Stimulated activated CD8-positive, alpha-beta memory T cell treated with anti-CD3 and anti-CD28 coated beads, Interleukin-4, amount 100 ng/mL, for 1 hour (primary cell): ENCODE results near the gene OR2J3.
"Not testable (repeated sequence)": the region's sequence is repeated elsewhere in the genome, so short reads cannot be mapped to it uniquely, and the experiment has no call there.

Experiments used
- DNase-seq, 2 donors: peaks; one replicate each; pipeline ENCODE4 v3.0.0-alpha.2; 2020; ENCODE audit warnings: low read depth in 2 of 2, low spot score in 1 of 2

The OR2J3 gene

DNA sequence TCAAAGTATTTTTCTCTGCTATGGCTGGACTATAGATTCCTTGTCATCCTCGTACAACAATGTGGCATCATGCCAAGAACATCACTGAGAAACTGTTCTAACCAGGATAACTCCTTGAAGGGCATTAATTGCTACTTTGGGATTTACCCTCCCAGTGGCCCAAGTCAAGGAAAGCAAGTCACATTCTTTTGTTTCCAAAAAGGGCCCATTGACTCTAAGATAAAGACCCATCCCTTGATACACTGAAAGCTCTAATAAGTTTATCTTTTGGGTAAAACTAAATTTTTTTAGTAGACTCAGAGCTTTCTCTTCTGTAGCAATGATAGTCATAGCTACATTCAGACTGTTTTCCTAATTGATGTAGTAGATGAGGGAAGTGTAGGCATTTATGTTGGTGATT is at the start of gene OR2J3:
Gene OR2J3, plus strand, starts transcription at position 301 of the 400 bp plus-strand sequence. CDS start 3,833 bp downstream, outside the sequence.
- DNase-seq = no peak

DNA sequence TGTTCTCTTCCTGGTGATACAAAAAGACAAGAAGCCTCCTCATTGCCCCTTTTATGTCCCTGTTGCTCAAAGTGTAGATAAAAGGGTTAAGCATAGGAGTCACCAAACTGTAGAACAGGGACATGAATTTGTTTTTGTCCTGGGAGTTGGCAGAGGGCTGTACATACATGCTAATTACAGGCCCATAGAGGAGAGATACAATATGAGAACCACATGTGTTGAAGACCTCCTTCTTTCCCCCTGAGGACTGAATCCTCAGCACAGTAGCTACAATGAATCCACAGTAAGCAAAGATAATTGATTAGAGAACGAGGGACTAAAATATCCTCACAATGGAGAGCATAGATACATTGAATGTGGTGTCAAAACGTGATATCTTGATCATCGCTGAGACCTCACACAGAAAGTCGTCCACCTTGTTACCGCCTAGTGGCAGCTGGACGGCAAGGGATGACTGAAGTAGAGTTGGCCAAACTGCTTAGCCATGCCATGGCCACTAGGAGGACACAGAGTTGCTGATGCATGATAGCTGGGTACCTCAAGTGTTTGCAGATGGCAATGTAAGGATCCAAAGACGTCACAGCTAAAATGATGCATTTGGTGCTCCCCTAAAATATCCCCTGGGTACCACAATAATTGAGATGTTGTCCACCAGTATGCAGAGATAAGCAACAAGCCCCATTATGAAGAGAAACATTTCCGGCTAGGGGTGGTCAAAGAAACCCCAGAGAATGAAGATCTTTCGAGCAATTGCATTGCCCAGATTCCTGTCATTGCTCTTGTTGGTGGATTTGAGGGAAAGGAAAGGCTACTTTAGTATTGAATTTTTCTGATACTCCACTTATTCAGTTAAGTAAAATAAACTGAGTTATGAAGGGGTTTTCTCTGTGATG is 35.8 kb upstream of the OR2J3 start:
- DNase-seq = no peak

DNA sequence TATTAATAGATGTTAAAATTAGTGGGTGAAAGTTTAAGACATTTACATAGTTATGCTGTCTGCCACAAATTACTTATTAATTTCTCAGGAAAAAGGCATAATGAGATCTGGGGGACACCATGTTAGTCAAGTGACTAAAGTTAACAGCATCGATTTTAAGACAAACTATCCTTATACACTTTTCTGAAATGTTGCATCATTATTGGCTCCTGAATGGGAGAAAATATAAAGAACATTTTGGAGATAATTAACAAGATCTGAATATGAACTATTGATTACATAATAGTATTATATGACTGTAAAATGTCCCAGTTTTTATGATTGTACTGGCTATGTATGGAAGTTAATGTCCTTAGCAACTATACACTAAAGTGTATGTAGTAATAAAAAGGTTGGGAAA is 28.7 kb upstream of the OR2J3 start:
- DNase-seq = no peak

DNA sequence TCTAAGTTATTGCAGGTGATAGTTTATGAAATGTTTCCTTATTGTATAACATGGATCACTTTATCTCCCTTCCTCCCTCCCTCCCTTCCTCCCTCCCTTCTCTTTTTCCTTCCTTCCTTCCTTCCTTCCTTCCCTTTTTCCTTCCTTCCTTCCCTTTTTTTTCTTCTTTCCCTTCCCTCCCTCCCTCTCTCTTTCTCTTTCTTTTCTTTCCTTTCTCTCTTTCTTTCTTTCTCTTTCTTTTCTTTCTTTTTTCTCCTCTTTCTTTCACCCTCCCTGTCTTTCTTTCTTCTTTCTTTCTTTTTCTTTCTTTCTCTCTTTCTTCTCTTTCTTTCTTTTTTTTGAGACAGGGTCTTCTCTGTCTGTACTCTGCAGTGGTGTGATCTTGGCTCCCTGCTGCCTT is 26.5 kb upstream of the OR2J3 start:
- no peak for DNase-seq

DNA sequence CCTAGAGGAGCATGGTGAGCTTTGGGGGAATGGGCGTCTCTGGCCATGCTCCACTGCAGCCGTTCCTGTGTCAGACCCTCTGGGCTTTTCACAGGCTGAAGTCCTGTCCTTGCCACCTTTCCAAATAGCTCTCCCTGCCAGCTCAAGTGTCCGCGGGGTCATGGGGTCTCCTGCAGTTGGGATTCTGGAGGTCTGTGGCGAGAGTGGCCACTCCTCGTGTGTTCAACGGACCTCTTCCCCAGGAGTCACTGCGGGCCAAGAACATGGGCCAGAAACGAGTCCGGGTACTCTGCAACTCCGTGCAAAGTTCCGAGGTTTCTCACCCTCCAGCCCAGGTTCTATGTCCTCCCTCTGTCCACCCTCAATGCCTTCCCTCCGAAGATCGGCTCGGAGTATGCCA is 25.4 kb upstream of the OR2J3 start:
- DNase-seq = no peak

DNA sequence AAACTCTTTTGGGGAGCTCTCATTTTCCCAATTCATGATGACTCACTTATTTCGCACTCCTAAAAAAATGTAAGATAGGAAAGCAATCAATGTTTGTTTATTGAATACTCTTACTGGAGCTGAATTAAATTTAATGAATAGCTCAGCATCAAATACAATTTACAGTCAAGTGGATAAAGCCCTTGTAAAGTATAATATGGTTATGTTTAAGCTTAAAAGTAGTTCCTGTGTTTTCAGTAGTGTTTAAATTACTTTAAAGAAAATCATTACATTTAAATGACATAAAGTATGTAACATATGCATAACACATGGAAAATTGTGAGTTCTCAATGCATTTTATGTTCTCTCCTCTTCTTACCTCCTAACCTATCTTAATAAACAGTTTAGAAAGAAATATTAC is 20.6 kb upstream of the OR2J3 start, which contains the start of gene OR2B3:
Gene OR2B3, minus strand, starts transcription at position 101 of the 400 bp plus-strand sequence. Its CDS starts 65 bp downstream, at position 36.
- DNase-seq = no peak

DNA sequence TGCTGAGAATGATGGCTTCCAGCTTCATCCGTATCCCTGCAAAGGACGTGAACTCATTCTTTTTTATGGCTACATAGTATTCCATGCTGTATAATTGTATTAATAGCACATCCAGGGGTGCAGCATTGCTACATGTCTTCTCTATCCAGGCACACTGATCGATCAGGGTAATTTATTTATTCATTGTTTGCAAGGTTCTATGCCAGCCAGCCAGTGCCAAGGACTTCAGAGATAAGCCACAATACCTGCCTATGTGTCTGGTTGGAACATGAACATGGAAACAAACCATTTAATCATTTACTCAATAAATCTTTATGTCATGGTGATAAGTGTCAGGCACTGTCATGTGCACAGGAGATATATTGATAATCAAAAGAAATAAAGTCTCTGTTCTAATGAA is 14.9 kb upstream of the OR2J3 start:
- DNase-seq = no peak

DNA sequence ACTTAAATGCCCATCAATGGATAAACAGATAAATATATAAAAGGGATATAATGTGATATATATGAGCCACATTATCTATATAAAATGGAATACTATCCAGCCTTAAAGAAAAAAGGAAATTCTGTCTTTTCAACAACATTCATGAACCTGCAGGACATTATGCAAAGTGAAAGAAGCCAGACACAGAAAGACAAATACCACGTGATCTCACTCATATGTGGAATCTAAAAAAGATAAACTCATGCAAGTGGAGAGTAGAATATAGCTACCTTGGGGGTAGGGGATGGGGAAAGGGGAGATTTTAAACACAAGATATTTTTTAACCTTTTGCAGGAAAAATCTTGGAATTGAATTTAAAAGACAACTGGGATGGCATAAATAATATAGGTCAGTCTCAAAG is 10.1 kb upstream of the OR2J3 start:
- no peak for DNase-seq

DNA sequence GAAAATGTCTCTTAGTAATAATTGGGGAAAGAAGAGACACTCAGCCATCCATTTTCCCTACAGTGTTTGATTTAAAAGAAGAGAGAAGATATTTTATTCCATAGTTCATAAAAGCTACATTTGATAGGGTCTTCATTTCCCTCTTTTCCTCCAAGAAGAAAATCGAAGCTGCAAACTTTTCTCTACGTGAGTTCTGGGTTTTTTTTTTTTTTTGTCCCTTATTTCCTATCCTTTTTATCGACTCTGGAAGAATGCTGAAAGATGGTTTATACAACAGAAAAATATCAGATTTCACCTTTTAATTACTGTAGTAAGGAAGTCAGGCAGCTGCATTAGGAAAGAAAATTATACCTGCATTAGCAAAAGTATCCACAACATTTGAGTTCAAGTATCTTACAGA is 8.7 kb upstream of the OR2J3 start, which contains the start of gene OR2J1:
Gene OR2J1, plus strand, starts transcription at position 301 of the 400 bp plus-strand sequence. CDS start 1,453 bp downstream, outside the sequence.
- DNase-seq = no peak

DNA sequence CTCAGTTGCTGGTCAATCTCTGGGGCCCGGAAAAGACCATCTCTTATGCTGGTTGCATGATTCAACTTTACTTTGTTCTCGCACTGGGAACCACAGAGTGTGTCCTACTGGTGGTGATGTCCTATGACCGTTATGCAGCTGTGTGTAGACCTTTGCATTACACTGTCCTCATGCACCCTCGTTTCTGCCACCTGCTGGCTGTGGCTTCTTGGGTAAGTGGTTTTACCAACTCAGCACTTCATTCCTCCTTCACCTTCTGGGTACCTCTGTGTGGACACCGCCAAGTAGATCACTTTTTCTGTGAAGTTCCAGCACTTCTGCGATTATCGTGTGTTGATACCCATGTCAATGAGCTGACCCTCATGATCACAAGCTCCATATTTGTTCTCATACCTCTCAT is 4.3 kb downstream of the OR2J3 start:
- no peak for DNase-seq

DNA sequence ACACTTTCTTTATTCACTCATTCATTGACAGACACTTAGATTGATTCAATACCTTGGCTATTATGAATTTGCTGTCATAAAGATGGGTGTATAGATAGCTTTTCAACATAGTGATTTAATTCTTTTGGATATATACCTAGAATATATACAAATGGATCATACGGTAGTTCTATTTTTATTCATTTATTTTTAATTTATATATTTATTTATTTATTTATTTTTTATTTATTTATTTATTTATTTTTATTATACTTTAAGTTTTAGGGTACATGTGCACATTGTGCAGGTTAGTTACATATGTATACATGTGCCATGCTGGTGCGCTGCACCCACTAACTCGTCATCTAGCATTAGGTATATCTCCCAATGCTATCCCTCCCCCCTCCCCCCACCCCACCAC is 7.1 kb downstream of the OR2J3 start:
- DNase-seq = not testable (repeated sequence)

DNA sequence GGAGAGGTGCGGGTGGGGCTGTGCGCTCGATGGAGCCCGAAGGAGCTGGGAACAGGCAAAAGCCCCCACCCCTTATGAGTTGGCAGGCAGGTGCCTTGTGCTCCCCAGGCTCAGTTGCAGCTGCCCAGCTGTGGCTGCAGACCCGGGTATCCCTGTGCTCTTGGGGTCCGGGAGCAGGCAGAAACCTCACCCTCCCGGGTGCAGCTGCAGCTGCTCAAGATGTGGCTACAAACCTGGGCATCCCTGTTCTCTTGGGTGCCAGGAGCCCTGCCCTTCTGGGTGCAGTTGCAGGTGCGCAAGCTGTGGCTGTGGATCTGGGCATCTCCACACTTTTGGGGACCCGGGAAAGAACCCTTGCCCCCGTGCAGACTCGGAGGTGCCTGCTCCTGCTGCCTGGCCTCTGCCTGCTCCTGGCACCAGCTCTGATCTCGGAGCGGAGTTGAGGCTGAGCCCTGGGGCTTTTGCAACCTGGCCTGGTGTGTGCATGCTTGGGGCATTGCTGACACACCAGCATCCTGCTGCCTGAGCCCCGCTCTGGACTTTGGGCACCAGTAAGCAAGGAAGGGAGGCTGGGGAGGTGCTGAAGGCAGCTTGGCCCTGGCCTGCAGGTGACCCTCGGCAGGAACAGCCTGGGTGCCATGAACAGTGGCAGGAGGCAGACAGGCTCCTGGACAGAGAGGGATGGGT is 21.6 kb downstream of the OR2J3 start:
- DNase-seq = no peak

DNA sequence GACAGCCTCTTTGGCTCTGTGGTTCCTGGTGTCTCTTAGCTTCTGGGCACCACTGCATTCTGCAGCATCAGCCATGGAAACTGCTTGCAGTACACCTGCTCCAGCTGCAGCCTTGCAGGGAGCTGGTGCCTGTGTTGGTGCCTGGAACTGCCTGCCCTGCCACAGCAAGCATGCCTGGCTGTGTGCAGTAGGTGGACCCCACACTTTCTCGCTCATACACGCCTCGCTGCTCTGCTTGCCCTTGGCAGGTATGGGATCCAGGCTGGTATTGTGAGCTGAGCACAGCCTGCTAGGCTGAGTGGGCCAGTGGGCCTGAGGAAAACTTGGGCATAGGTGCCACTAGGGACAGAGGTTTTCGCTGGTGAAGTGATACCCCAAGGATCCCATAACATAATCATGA is 22.8 kb downstream of the OR2J3 start:
- DNase-seq = no peak

DNA sequence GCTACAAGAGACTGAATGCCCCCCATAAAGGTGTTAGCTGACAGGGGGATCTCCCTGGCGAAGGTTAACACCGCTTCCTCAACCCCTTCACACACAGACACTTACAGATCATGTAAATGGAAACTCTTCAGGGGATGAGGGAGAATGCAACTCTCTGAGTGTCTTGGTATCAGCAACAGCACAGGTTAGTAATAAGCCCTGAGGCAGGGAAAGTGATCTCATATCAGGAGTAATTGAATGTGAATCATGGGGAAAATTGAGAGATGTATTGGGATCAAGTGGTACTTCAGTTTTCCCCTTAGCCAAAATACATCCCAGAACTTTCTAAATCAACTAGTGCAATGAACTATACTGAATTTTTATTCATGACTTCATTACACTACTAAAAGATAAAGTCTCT is 23.8 kb downstream of the OR2J3 start:
- no peak for DNase-seq

DNA sequence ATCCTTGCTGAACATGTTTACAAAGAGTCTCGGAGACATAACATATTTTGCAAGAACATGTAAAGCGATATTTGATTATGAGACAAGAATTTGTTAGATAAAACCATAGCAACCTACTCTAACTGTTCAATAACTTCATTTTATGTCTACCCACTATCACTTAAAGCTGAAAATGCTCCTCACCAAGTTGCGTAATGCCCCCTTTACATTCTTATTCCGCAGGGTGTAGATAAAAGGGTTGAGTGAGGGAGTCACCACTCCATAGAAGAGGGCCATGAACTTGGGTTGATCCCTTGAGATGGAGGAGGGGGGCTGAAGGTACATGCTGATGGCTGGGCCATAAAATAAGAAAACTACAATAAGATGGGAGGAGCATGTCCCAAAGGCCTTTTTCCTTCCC is 29.9 kb downstream of the OR2J3 start:
- DNase-seq = no peak

DNA sequence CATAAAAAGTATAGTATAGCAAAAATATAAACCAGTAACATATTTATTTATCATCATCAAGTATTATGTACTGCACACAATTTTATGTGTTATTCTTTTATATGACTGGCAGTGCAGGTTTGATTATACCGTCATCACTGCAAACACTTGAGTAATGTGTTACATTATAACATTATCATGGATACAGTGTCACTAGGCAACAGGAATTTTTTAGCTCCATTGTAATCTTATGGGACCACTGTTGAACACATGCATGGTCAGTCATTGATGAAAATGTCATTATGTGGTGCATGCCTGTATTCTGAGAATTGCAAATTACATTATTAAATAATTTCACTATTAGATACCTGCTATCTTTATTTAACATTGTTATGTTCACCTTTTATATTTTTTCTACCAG is 33.7 kb downstream of the OR2J3 start:
- DNase-seq = no peak

DNA sequence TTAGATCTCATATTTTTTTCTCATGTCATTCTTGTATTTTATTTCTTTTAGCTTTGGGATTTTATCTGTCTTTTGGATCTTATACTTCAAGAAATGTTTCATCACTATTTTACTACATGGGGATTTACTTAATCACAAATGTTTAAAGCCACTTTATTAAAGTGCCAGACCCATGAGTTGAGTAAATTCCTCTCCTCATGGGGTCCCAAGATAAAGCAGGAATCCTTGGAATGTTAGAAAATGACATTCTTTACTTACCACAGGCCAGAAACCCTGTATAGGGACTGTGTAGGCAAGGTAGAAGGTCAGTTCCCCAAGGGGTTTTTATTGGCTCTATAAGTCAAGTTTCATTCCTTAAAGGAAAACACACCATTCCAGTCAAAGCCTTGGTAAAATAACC is 34.5 kb downstream of the OR2J3 start:
- DNase-seq = no peak

DNA sequence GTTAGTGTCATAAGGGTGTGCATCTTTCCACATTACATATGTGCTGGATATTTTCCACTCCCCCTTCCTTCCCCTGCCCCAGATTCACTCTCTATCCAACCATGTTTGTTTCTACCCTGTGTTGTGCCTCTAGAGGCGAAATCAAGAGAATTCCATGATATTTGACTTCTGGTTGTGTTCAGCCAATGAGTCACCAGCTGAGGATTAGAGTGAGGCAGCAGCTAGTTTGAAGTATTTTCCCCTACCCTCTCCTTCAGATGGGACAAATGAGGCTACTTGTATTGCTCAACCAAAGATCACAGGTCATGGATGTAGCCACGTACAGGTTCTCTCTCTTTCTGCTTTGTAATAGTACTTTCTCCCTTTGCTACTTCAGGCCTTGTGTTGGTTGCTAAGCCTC is 38.3 kb downstream of the OR2J3 start:
- DNase-seq = no peak

DNA sequence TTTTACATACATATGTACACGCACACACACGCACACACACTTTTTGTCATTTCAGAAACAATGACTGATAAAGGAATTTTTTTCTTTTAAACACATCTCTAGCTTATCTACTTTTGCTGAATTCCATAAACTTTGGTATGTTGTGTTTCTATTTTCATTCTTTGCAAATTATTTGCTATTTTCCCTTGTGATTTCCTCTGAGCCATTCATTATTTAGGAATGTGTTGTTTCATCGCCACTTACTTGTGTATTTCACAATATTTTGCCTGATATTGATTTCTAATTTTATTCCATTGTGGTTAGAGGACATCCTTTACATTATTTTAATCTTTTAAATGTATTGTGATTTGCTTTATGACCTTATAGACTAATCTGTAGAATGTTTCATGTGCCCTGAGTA is 39.2 kb downstream of the OR2J3 start:
- no peak for DNase-seq

DNA sequence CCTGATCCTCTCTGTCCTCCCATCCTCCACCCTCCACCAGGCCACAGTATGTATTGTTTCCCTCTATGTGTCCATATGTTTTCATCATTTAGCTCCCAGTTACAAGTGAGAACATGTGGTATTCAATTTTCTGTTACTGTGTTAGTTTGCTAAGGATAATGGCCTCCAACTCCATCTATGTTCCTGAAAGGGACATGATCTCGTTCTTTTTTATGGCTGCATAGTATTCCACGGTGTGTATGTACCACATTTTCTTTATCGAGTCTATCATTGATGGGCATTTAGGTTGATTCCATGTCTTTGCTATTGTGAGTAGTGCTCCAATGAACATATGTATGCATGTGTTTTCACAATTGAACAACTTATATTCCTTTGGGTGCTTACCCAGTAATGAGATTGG is 41.6 kb downstream of the OR2J3 start:
- DNase-seq = not testable (repeated sequence)

DNA sequence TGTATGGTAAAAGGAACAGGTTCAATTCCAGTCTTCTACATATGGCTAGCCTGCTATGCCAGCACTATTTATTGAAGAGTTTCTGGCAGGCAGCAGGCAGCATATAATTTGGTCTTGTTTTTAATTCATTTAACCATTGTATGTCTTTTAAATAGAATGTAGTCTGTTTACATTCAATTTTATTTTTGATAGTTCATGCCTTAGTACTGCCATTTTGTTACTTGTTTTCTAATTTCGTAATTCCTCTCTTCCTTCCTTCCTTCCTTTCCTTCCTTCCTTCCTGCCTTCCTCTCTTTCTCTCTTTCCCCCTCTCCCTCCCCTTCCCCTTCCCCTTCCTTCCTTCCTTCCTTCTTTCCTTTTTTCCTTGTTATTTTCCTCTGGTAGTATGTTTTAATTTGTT is 45.2 kb downstream of the OR2J3 start:
- DNase-seq = no peak

DNA sequence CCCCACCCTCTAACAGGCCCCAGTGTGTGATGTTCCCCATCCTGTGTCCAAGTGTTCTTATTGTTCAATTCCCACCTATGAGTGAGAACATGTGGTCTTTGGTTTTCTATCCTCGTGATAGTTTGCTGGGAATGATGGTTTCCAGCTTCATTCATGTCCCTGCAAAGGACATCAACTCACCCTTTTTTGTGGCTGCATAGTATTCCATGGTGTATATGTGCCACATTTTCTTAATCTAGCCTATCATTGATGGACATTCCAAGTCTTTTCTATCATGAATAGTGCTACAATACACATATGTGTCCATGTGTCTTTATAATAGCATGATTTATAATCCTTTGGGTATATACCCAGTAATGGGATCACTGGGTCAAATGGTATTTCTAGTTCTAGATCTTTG is 47.3 kb downstream of the OR2J3 start:
- DNase-seq = not testable (repeated sequence)
